Jurkat, Clone E6-1 (cell line): ENCODE results near the gene RAB6B.

Experiments used
- DNase-seq: peaks from one replicate; pipeline ENCODE4 v3.0.0-alpha.2; 2011; ENCODE audit warnings: low read depth, low spot score
- H3K4me3 ChIP-seq: 2 replicates; pipeline ENCODE4 v1.5.1; 2011; ENCODE audit warnings: mild to moderate bottlenecking, low read length, control low read depth, moderate library complexity

The RAB6B gene

GRCh38 chr3:133850034-133850433, 45.6 kb downstream of the RAB6B start:
- no peak for DNase-seq
- H3K4me3 ChIP-seq = no peak overlapping the region

- DNase-seq = no peak
- no peak overlapping the region for H3K4me3 ChIP-seq
Observed at GRCh38 chr3:133849346-133849745, 46.3 kb downstream of the RAB6B start.

- no peak for DNase-seq
- H3K4me3 ChIP-seq = no peak overlapping the region
Observed at GRCh38 chr3:133845127-133845526, 50.6 kb downstream of the RAB6B start.

- H3K4me3 ChIP-seq = no peak overlapping the region
- no peak for DNase-seq
Observed at GRCh38 chr3:133843634-133844033, 52.0 kb downstream of the RAB6B start.

- no peak overlapping the region for H3K4me3 ChIP-seq
- no peak for DNase-seq
Observed at GRCh38 chr3:133842158-133842557, 53.5 kb downstream of the RAB6B start.

GRCh38 chr3:133841196-133841595, 54.5 kb downstream of the RAB6B start:
- no peak overlapping the region for H3K4me3 ChIP-seq

GRCh38 chr3:133840767-133841166, 54.9 kb downstream of the RAB6B start:
- DNase-seq = no peak

More at GRCh38 chr3:133841196-133841595, 54.5 kb downstream of the RAB6B start:
- no peak for DNase-seq

GRCh38 chr3:133840055-133840737, 55.5 kb downstream of the RAB6B start:
- no peak overlapping the region for H3K4me3 ChIP-seq
- DNase-seq = no peak

More at GRCh38 chr3:133840767-133841166, 54.9 kb downstream of the RAB6B start:
- H3K4me3 ChIP-seq = no peak overlapping the region

- H3K4me3 ChIP-seq = no peak overlapping the region
- DNase-seq = no peak
Observed at GRCh38 chr3:133838916-133839800, 56.5 kb downstream of the RAB6B start.

- no peak overlapping the region for H3K4me3 ChIP-seq
- DNase-seq = no peak
Observed at GRCh38 chr3:133838296-133838789, 57.3 kb downstream of the RAB6B start.

GRCh38 chr3:133837487-133838295, 58.0 kb downstream of the RAB6B start:
- DNase-seq = no peak

GRCh38 chr3:133836497-133837158, 59.1 kb downstream of the RAB6B start:
- DNase-seq = no peak
- H3K4me3 ChIP-seq = no peak overlapping the region

More at GRCh38 chr3:133837487-133838295, 58.0 kb downstream of the RAB6B start:
- no peak overlapping the region for H3K4me3 ChIP-seq

GRCh38 chr3:133835961-133836360, 59.7 kb downstream of the RAB6B start:
- DNase-seq = no peak
- H3K4me3 ChIP-seq = no peak overlapping the region

- no peak overlapping the region for H3K4me3 ChIP-seq
- no peak for DNase-seq
Observed at GRCh38 chr3:133835418-133835743, 60.3 kb downstream of the RAB6B start.

- DNase-seq = no peak
- H3K4me3 ChIP-seq = no peak overlapping the region
Observed at GRCh38 chr3:133834621-133835417, 60.9 kb downstream of the RAB6B start.

- H3K4me3 ChIP-seq = no peak overlapping the region
- no peak for DNase-seq
Observed at GRCh38 chr3:133833880-133834620, 61.6 kb downstream of the RAB6B start.

- DNase-seq = no peak
- H3K4me3 ChIP-seq = no peak overlapping the region
Observed at GRCh38 chr3:133833267-133833666, 62.4 kb downstream of the RAB6B start.

- H3K4me3 ChIP-seq = no peak overlapping the region
- no peak for DNase-seq
Observed at GRCh38 chr3:133832802-133833144, 62.9 kb downstream of the RAB6B start.
